ENCODE measurements around the gene ECI1.
A peak's percentile ranks its signal among the peaks of the same experiment; 100 is the strongest.

The ECI1 gene

GRCh38 chr16:2257726-2258125, 6.3 kb upstream of the ECI1 start:
- TF ChIP-seq CTCF (conservative IDR thresholded peaks at IDR 0.05; ENCODE audit: low read depth): no peak
- ChIA-PET CTCF (interaction anchor here (0.7 kb wide), 1 partner anchor 1665 kb away, joined by 3 read pairs; no protein-coding TSS in a partner anchor), POLR2A (ENCODE audit: low non-redundant PET) (no interaction called here)
- H3K27ac ChIP-seq: no peak overlapping the region
- DNase-seq (ENCODE audit: low spot score): no peak

GRCh38 chr16:2256531-2257140, 5.2 kb upstream of the ECI1 start:
- DNase-seq (ENCODE audit: low spot score): no peak
- ChIA-PET CTCF (interaction anchor here (0.6 kb wide), 1 partner anchor 156 kb away, joined by 3 read pairs; no protein-coding TSS in a partner anchor), POLR2A (ENCODE audit: low non-redundant PET) (no interaction called here)
- no peak for TF ChIP-seq CTCF (conservative IDR thresholded peaks at IDR 0.05; ENCODE audit: low read depth)
- H3K27ac ChIP-seq: peak overlapping the region; percentile 97

GRCh38 chr16:2253293-2253692, 1.9 kb upstream of the ECI1 start:
- TF ChIP-seq CTCF (conservative IDR thresholded peaks at IDR 0.05; ENCODE audit: low read depth): no peak
- DNase-seq (ENCODE audit: low spot score): no peak
- POLR2A ChIA-PET (ENCODE audit: low non-redundant PET): no interaction called here
- H3K27ac ChIP-seq: peak overlapping the region; percentile 97
- CTCF ChIA-PET: interaction anchor here (0.8 kb wide), 2 partner anchors 19 to 22 kb away, joined by 3 to 4 read pairs; no protein-coding TSS in a partner anchor

GRCh38 chr16:2252806-2253148, 1.4 kb upstream of the ECI1 start:
- no peak for TF ChIP-seq CTCF (conservative IDR thresholded peaks at IDR 0.05; ENCODE audit: low read depth)
- ChIA-PET CTCF (interaction anchor here (0.8 to 1.3 kb wide), 2 partner anchors 22 to 47 kb away, joined by 3 to 5 read pairs; no protein-coding TSS in a partner anchor), POLR2A (ENCODE audit: low non-redundant PET) (no interaction called here)
- H3K27ac ChIP-seq: peak overlapping the region; percentile 97
- DNase-seq (ENCODE audit: low spot score): no peak

GRCh38 chr16:2250652-2251295, 613 bp downstream of the ECI1 start:
- ChIA-PET CTCF (interaction anchor here (0.7 to 1.5 kb wide), 3 partner anchors 13 to 56 kb away, joined by 3 to 6 read pairs (median 5); no protein-coding TSS in a partner anchor), POLR2A (ENCODE audit: low non-redundant PET) (interaction anchor here (0.6 to 2.5 kb wide), 5 partner anchors 36 to 272 kb away, joined by 3 to 9 read pairs (median 4); partner anchors contain the start of genes PGP and TRAF7)
- H3K27ac ChIP-seq: peak overlapping the region; percentile 97
- no peak for TF ChIP-seq CTCF (conservative IDR thresholded peaks at IDR 0.05; ENCODE audit: low read depth)
- DNase-seq (ENCODE audit: low spot score): no peak

GRCh38 chr16:2246301-2246885, 5.0 kb downstream of the ECI1 start:
- H3K27ac ChIP-seq: peak overlapping the region; percentile 3; the same call in 1 of the 2 replicates
- POLR2A ChIA-PET (ENCODE audit: low non-redundant PET): no interaction called here
- CTCF ChIA-PET: interaction anchor here (0.7 kb wide), 1 partner anchor 39 kb away, joined by 4 read pairs; no protein-coding TSS in a partner anchor
- no peak for DNase-seq (ENCODE audit: low spot score)
- no peak for TF ChIP-seq CTCF (conservative IDR thresholded peaks at IDR 0.05; ENCODE audit: low read depth)
